Smooth muscle cell of trachea (primary cell): Measurements from ENCODE around the gene NIF3L1. TPM values are rescaled to one million over a fixed set of nuclear protein-coding genes. Genes with fewer than 3 reads are reported as not detected.

ENCODE experiments used
- total RNA-seq: library from RNA; depleted of rRNA; stranded (reverse); fragments of >200 nt; gene quantifications from 2 replicates; pipeline ENCODE4 v1.2.1, GENCODE V29; 2014

Gene NIF3L1
- total RNA-seq = 17.2 and 25.2 TPM in 2 replicates

GRCh38 chr2:200888704-200889625, at the start of gene NIF3L1, which contains the start of gene PPIL3:
NIF3L1 (plus strand) TSS chr2:200889371; CDS start chr2:200891944, 2,573 bp downstream.
PPIL3 (minus strand) TSS chr2:200889077; CDS start chr2:200887615, 1,462 bp downstream.

GRCh38 chr2:200864176-200865034, 24.8 kb upstream of the NIF3L1 start, which contains the start of gene CLK1:
CLK1 (minus strand) TSS chr2:200864658; CDS start chr2:200861862, 2,796 bp downstream.

Other genes starting within 250 kb of the NIF3L1 start
- 482 and 736 TPM in 2 replicates for gene BZW1, start 77.5 kb upstream of the NIF3L1 start, total RNA-seq
- gene CLK1, start 24.7 kb upstream of the NIF3L1 start, total RNA-seq = 62.4 and 75.3 TPM in 2 replicates
- 51.9 and 57.6 TPM in 2 replicates for gene PPIL3, start 294 bp upstream of the NIF3L1 start, total RNA-seq
- 9.9 and 17.6 TPM in 2 replicates for gene ORC2, start 74.3 kb downstream of the NIF3L1 start, total RNA-seq
- 8.3 and 12.8 TPM in 2 replicates for gene HYCC2, start 182.3 kb downstream of the NIF3L1 start, total RNA-seq
- gene NDUFB3, start 182.6 kb downstream of the NIF3L1 start, total RNA-seq = 40.9 and 99.6 TPM in 2 replicates
- 74.6 and 107 TPM in 2 replicates for gene CFLAR, start 226.8 kb downstream of the NIF3L1 start, total RNA-seq